T-helper 1 cell treated with Interleukin-12 subunit alpha and Interleukin-12 subunit beta and Interleukin-4 antibody, amounts not matched to agents 30 ng/mL and 1 ng/mL, for 36 hours (primary cell): ENCODE data around the gene ENPP5. TPM values are rescaled to one million over a fixed set of nuclear protein-coding genes. Genes with fewer than 3 reads are reported as not detected.
"Not testable (repeated sequence)": the region's sequence is repeated elsewhere in the genome, so short reads cannot be mapped to it uniquely, and the experiment has no call there.

ENCODE experiments used
- intact Hi-C: fragments of 100-400 bp; cut with micrococcal nuclease; formaldehyde crosslinking; loops from one replicate; pipeline ENCODE4 v1.15.1; 2024
- total RNA-seq: library from RNA; stranded (reverse); gene quantifications from 2 replicates; pipeline ENCODE4 v1.2.3, GENCODE V29; 2022

Gene ENPP5
- total RNA-seq, 1 donor from 2014 or later, result not detected

GRCh38 chr6:46175976-46176375 lies 5.2 kb upstream of the ENPP5 start:
- intact Hi-C loops, result loop anchor here (1.0 kb wide), 6 partner anchors 47 to 1701 kb away; partner anchors contain the start of gene ENPP4

GRCh38 chr6:46175446-46175845 lies 4.7 kb upstream of the ENPP5 start:
- intact Hi-C loops, result loop anchor here (1.0 kb wide), 6 partner anchors 46 to 1700 kb away; partner anchors contain the start of gene ENPP4

GRCh38 chr6:46174904-46175303 lies 4.1 kb upstream of the ENPP5 start:
- intact Hi-C loops, result loop anchor here (1.0 kb wide), 6 partner anchors 46 to 1700 kb away; partner anchors contain the start of gene ENPP4

- intact Hi-C loops, result no loop called here
Observed at GRCh38 chr6:46172176-46172575, 1.4 kb upstream of the ENPP5 start.

GRCh38 chr6:46160102-46160501 lies 10.7 kb downstream of the ENPP5 start:
- intact Hi-C loops, result no loop called here

- intact Hi-C loops, result no loop called here
Observed at GRCh38 chr6:46159229-46159628, 11.6 kb downstream of the ENPP5 start.

GRCh38 chr6:46156701-46157100 lies 14.1 kb downstream of the ENPP5 start:
- intact Hi-C loops, result no loop called here

GRCh38 chr6:46149066-46149465 lies 21.7 kb downstream of the ENPP5 start:
- intact Hi-C loops, result not testable (repeated sequence)

- intact Hi-C loops, result no loop called here
Observed at GRCh38 chr6:46144270-46144669, 26.5 kb downstream of the ENPP5 start.

GRCh38 chr6:46138281-46138680 lies 32.5 kb downstream of the ENPP5 start:
- intact Hi-C loops, result no loop called here

- intact Hi-C loops, result no loop called here
Observed at GRCh38 chr6:46137387-46137786, 33.4 kb downstream of the ENPP5 start.

- intact Hi-C loops, result no loop called here
Observed at GRCh38 chr6:46136831-46137230, 33.9 kb downstream of the ENPP5 start.

- intact Hi-C loops, result no loop called here
Observed at GRCh38 chr6:46135176-46135575, 35.6 kb downstream of the ENPP5 start.

- intact Hi-C loops, result no loop called here
Observed at GRCh38 chr6:46134216-46134615, 36.6 kb downstream of the ENPP5 start.

- intact Hi-C loops, result not testable (repeated sequence)
Observed at GRCh38 chr6:46131291-46131690, 39.5 kb downstream of the ENPP5 start.

GRCh38 chr6:46130666-46131065 lies 40.1 kb downstream of the ENPP5 start:
- intact Hi-C loops, result no loop called here

- intact Hi-C loops, result loop anchor here (1.0 to 5.0 kb wide), 7 partner anchors 45 to 753 kb away; partner anchors contain the start of genes CYP39A1, SLC25A27 and SUPT3H
Observed at GRCh38 chr6:46129629-46130511, 40.9 kb downstream of the ENPP5 start, which contains the start of gene ENPP4. Gene ENPP4 (plus strand): TSS chr6:46129989. CDS start chr6:46139584, 9,595 bp downstream.

- intact Hi-C loops, result loop anchor here (1.0 to 5.0 kb wide), 7 partner anchors 46 to 752 kb away; partner anchors contain the start of genes CYP39A1, SLC25A27 and SUPT3H
Observed at GRCh38 chr6:46129291-46129628, 41.5 kb downstream of the ENPP5 start.

GRCh38 chr6:46128476-46128875 lies 42.3 kb downstream of the ENPP5 start:
- intact Hi-C loops, result loop anchor here (2.0 to 5.0 kb wide), 3 partner anchors 194 to 751 kb away; partner anchors contain the start of gene SUPT3H

GRCh38 chr6:46119679-46120078 lies 51.1 kb downstream of the ENPP5 start:
- intact Hi-C loops, result not testable (repeated sequence)

- intact Hi-C loops, result no loop called here
Observed at GRCh38 chr6:46118836-46119235, 51.9 kb downstream of the ENPP5 start.

- intact Hi-C loops, result no loop called here
Observed at GRCh38 chr6:46118157-46118556, 52.6 kb downstream of the ENPP5 start.

GRCh38 chr6:46116289-46116688 lies 54.5 kb downstream of the ENPP5 start:
- intact Hi-C loops, result no loop called here
